ENCODE measurements around the gene L3MBTL4.

DNA sequence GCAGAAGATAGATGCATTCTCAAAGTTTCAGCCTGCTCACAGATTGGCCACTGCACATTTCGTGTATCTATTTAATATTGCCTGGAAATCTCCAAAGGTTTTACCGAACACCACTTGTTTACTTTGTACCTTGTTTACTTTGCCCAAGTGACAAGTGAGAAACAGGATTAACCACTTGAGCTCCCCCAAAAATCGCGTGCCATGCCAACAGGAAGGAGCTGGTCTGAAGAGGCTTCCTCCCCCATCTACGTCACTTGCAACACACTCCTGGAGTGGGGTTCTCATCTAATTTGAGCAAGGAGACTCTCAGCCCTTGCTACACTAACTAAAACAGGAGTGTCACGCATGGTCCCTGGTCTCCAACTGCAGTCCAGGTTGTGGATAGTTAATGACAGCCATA lies 306.9 kb downstream of the L3MBTL4 start:
- TF ChIP-seq ZNF274 (IDR thresholded peaks at IDR 0.05; ENCODE audit: low read depth, low read length) = no peak
- TF ChIP-seq EZH2 (IDR thresholded peaks at IDR 0.05) = no peak
- TF ChIP-seq, protein P1, sequence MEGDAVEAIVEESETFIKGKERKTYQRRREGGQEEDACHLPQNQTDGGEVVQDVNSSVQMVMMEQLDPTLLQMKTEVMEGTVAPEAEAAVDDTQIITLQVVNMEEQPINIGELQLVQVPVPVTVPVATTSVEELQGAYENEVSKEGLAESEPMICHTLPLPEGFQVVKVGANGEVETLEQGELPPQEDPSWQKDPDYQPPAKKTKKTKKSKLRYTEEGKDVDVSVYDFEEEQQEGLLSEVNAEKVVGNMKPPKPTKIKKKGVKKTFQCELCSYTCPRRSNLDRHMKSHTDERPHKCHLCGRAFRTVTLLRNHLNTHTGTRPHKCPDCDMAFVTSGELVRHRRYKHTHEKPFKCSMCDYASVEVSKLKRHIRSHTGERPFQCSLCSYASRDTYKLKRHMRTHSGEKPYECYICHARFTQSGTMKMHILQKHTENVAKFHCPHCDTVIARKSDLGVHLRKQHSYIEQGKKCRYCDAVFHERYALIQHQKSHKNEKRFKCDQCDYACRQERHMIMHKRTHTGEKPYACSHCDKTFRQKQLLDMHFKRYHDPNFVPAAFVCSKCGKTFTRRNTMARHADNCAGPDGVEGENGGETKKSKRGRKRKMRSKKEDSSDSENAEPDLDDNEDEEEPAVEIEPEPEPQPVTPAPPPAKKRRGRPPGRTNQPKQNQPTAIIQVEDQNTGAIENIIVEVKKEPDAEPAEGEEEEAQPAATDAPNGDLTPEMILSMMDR (IDR thresholded peaks at IDR 0.05 in 2 of 3, conservative IDR thresholded peaks at IDR 0.05 in 1 of 3; ENCODE audit: borderline replicate concordance in 1 of 3, insufficient read depth in 1 of 3, low read depth in 2 of 3, low read length in 2 of 3) = no peak
- no peak for TF ChIP-seq SIN3A (IDR thresholded peaks at IDR 0.05; ENCODE audit: low read depth)
- TF ChIP-seq, protein P2, sequence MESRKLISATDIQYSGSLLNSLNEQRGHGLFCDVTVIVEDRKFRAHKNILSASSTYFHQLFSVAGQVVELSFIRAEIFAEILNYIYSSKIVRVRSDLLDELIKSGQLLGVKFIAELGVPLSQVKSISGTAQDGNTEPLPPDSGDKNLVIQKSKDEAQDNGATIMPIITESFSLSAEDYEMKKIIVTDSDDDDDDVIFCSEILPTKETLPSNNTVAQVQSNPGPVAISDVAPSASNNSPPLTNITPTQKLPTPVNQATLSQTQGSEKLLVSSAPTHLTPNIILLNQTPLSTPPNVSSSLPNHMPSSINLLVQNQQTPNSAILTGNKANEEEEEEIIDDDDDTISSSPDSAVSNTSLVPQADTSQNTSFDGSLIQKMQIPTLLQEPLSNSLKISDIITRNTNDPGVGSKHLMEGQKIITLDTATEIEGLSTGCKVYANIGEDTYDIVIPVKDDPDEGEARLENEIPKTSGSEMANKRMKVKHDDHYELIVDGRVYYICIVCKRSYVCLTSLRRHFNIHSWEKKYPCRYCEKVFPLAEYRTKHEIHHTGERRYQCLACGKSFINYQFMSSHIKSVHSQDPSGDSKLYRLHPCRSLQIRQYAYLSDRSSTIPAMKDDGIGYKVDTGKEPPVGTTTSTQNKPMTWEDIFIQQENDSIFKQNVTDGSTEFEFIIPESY (IDR thresholded peaks at IDR 0.05; ENCODE audit: extremely low read depth, insufficient replicate concordance, low read length) = no peak
- TF ChIP-seq CEBPB (IDR thresholded peaks at IDR 0.05; ENCODE audit: low read depth) = no peak
